B cell (primary cell): ENCODE measurements around the gene CGRRF1. TPM values are rescaled to one million over a fixed set of nuclear protein-coding genes. Genes with fewer than 3 reads are reported as not detected.

Experiments used
- ATAC-seq: fragments of 200-7000 bp; cut with Tn5 transposase; one replicate; pipeline ENCODE4 v1.10.0; 2021; ENCODE audit warnings: low read depth, mild to moderate bottlenecking, moderate number of reproducible peaks, moderate library complexity
- CTCF ChIA-PET: fragments of 350-600 bp; sonication (Branson Sonifier 250); formaldehyde crosslinking; loops from one replicate; lab custom pipeline; 2021; ENCODE audit warnings: antibody characterized with exemption, inconsistent platforms; lab: Charles Lee
- POLR2A ChIA-PET: fragments of 350-600 bp; sonication (Branson Sonifier 250); formaldehyde crosslinking; loops from one replicate; lab custom pipeline; 2021; ENCODE audit warnings: antibody characterized with exemption; lab: Charles Lee
- DNase-seq: peaks from one replicate; pipeline ENCODE4 v3.0.0; 2013
- H2AFZ ChIP-seq: 2 replicates; pipeline ENCODE4 v1.6.1; 2012; ENCODE audit warnings: mild to moderate bottlenecking, low read depth, low read length; ENCODE audit not compliant: insufficient read depth, poor library complexity, severe bottlenecking
- H3K27ac ChIP-seq, 2 donors: 1 replicate in 1 of 2; 2 replicates in 1 of 2; pipeline ENCODE4 v1.5.1; 2012 to 2013; ENCODE audit warnings: low read length in 2 of 2, mild to moderate bottlenecking in 2 of 2, moderate library complexity in 1 of 2
- H3K27me3 ChIP-seq, 4 experiments: fragments of 200-600 bp in 1 of 4; sonication (generic) in 1 of 4; replicated peaks in 1 of 4; 1 replicate in 2 of 4; 2 replicates in 2 of 4; pipeline versions ENCODE4 v1.6.1 to v1.7.0; 2013 to 2016; ENCODE audit warnings: low read length in 3 of 4, mild to moderate bottlenecking in 2 of 4, mixed read lengths in 1 of 4, moderate library complexity in 1 of 4; ENCODE audit not compliant: insufficient read depth in 4 of 4, control insufficient read depth in 3 of 4; ENCODE audit errors: control extremely low read depth in 1 of 4
- H3K36me3 ChIP-seq, 2 experiments: replicated peaks in 1 of 2; 1 replicate in 1 of 2; 2 replicates in 1 of 2; pipeline versions ENCODE4 v1.6.1 to v1.7.1; 2013; ENCODE audit warnings: low read length in 1 of 2; ENCODE audit not compliant: insufficient read depth in 2 of 2, control insufficient read depth in 1 of 2; ENCODE audit errors: control extremely low read depth in 1 of 2, extremely low read depth in 1 of 2
- H3K4me1 ChIP-seq, 2 donors: fragments of 200-600 bp in 1 of 2; sonication (generic) in 1 of 2; 1 replicate in 1 of 2; 2 replicates in 1 of 2; pipeline versions ENCODE4 v1.5.1 to v1.6.1; 2013 to 2017; ENCODE audit warnings: low read length in 2 of 2; ENCODE audit not compliant: control insufficient read depth in 2 of 2, insufficient read depth in 2 of 2
- H3K4me2 ChIP-seq: replicated peaks from 2 replicates; pipeline ENCODE3; 2012; ENCODE audit warnings: mild to moderate bottlenecking, low read depth, low read length; ENCODE audit not compliant: poor library complexity, severe bottlenecking
- H3K4me3 ChIP-seq, 5 experiments: fragments of 200-600 bp in 1 of 5; sonication (generic) in 1 of 5; 1 replicate in 3 of 5; 2 replicates in 2 of 5; pipeline versions ENCODE4 v1.5.1 to v1.7.0; 2011 to 2016; ENCODE audit warnings: low read length in 4 of 5, mild to moderate bottlenecking in 4 of 5, low read depth in 2 of 5, control low read depth in 1 of 5, moderate library complexity in 1 of 5; ENCODE audit not compliant: insufficient read depth in 1 of 5; ENCODE audit errors: control extremely low read depth in 1 of 5, extremely low read depth in 1 of 5
- H3K79me2 ChIP-seq: fragments of 200-600 bp; sonication (generic); one replicate; pipeline ENCODE4 v1.6.0; 2016; ENCODE audit warnings: low read length; ENCODE audit not compliant: control insufficient read depth, insufficient read depth
- H3K9ac ChIP-seq: fragments of 200-600 bp; sonication (generic); 2 replicates; pipeline ENCODE4 v1.6.1; 2017; ENCODE audit warnings: mild to moderate bottlenecking, low read length, moderate library complexity
- H3K9me3 ChIP-seq, 3 donors: one replicate each; pipeline versions ENCODE4 v1.6.1 to v1.7.1; 2013; ENCODE audit warnings: low read length in 2 of 3; ENCODE audit not compliant: control insufficient read depth in 2 of 3, insufficient read depth in 1 of 3; ENCODE audit errors: control extremely low read depth in 1 of 3
- H4K20me1 ChIP-seq: 2 replicates; pipeline ENCODE4 v1.6.0; 2012; ENCODE audit warnings: mild to moderate bottlenecking, low read length; ENCODE audit not compliant: insufficient read depth, control insufficient read depth, poor library complexity, severe bottlenecking
- H3K27ac Mint-ChIP-seq: one replicate; pipeline ENCODE4 v1.8.0; 2021; ENCODE audit warnings: mixed read lengths
- H3K27me3 Mint-ChIP-seq: one replicate; pipeline ENCODE4 v1.8.0; 2021; ENCODE audit warnings: mixed read lengths
- H3K4me1 Mint-ChIP-seq: one replicate; pipeline ENCODE4 v1.8.0; 2021; ENCODE audit warnings: mixed read lengths
- H3K4me3 Mint-ChIP-seq: one replicate; pipeline ENCODE4 v1.8.0; 2021; ENCODE audit warnings: mixed read lengths
- H3K9me3 Mint-ChIP-seq: one replicate; pipeline ENCODE4 v1.8.0; 2022; ENCODE audit warnings: mixed read lengths; ENCODE audit not compliant: insufficient read depth
- EZH2 ChIP-seq: IDR thresholded peaks from 2 replicates; pipeline ENCODE4 v1.6.1; 2012; ENCODE audit warnings: borderline replicate concordance, low read depth, mild to moderate bottlenecking, moderate library complexity, low read length; ENCODE audit not compliant: insufficient read depth, poor library complexity, severe bottlenecking
- WGBS: methylation state at CpG from one replicate; pipeline ENCODE4 v1.1.5; 2013; ENCODE audit warnings: missing lambda C conversion rate; ENCODE audit not compliant: insufficient coverage; 5-methylcytosine and 5-hydroxymethylcytosine counted together
- intact Hi-C: fragments of 100-400 bp; cut with micrococcal nuclease; formaldehyde crosslinking; loops from one replicate; pipeline ENCODE4 v1.10.0; 2022
- polyA plus RNA-seq: library from polyadenylated mRNA; depleted of rRNA; stranded (reverse); fragments of >200 nt; gene quantifications from 2 replicates; pipeline ENCODE4 v1.2.3, GENCODE V29; 2012
- total RNA-seq, 2 donors: library from RNA; stranded (reverse); fragments of 120-200 nt in 1 of 2; gene quantifications; 1 replicate in 1 of 2; 2 replicates in 1 of 2; pipeline versions ENCODE4 v1.2.3 to v1.2.4, GENCODE V29; 2013 to 2022
- TF ChIP-seq, protein P1 (sequence below): fragments of 200-600 bp; IDR thresholded peaks from one replicate; pipeline ENCODE4 v1.8.0; 2022; ENCODE audit warnings: antibody characterized with exemption, mild to moderate bottlenecking

The CGRRF1 gene
- total and polyA plus RNA-seq, 2 donors (not counting 1 experiment from before 2014, with no cell fraction given), result 10.0 to 15.8 TPM

DNA sequence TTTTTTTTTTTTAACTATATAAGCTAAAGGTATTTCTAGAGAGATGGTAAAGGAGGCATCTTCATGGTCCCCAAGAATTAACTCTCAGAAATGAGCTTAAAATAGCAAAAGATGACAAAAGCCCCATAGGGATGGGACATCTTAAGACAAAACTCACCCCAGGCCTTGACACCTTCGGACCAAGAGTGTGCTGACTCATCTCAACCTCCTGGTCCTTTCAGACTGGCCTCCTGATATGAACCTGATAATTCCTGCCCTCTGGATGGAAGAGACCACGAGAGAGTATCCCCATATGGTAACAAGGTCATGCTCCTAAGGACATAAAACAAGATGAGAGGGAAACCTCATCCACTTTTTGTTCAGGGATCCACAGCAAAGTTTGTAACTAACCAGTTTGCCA lies 12.5 kb upstream of the CGRRF1 start:
- peaks cover 21% of the 10 kb centered on the region for H3K27me3 Mint-ChIP-seq
- Histone ChIP-seq H3K9ac (no peak overlapping the region), H3K27me3 (peaks cover 0 to 8% (median 3%) of the 10 kb centered on the region in 4 experiments), H3K36me3 (no peaks in the 10 kb centered on the region), H3K79me2 (peaks cover 9% of the 10 kb centered on the region), H3K9me3 (no peaks in the 10 kb centered on the region), H3K4me3 (no peak overlapping the region), H2AFZ (no peak overlapping the region), H3K4me1 (no peaks in the 10 kb centered on the region), H4K20me1 (no peaks in the 10 kb centered on the region), H3K4me2 (no peak overlapping the region), H3K27ac (no peak overlapping the region)
- POLR2A ChIA-PET, result no interaction called here
- H3K9me3 Mint-ChIP-seq, result no peaks in the 10 kb centered on the region
- H3K27ac Mint-ChIP-seq, result no peak overlapping the region
- TF ChIP-seq EZH2, result no peak
- TF ChIP-seq, protein P1, sequence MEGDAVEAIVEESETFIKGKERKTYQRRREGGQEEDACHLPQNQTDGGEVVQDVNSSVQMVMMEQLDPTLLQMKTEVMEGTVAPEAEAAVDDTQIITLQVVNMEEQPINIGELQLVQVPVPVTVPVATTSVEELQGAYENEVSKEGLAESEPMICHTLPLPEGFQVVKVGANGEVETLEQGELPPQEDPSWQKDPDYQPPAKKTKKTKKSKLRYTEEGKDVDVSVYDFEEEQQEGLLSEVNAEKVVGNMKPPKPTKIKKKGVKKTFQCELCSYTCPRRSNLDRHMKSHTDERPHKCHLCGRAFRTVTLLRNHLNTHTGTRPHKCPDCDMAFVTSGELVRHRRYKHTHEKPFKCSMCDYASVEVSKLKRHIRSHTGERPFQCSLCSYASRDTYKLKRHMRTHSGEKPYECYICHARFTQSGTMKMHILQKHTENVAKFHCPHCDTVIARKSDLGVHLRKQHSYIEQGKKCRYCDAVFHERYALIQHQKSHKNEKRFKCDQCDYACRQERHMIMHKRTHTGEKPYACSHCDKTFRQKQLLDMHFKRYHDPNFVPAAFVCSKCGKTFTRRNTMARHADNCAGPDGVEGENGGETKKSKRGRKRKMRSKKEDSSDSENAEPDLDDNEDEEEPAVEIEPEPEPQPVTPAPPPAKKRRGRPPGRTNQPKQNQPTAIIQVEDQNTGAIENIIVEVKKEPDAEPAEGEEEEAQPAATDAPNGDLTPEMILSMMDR, result no peak
- 76% methylated on average over 2 of the region's 2 CpGs for WGBS
- no peaks in the 10 kb centered on the region for H3K4me1 Mint-ChIP-seq
- CTCF ChIA-PET, result no interaction called here
- ATAC-seq (no peak), DNase-seq (no peak)
- no peak overlapping the region for H3K4me3 Mint-ChIP-seq
- intact Hi-C loops, result no loop called here

DNA sequence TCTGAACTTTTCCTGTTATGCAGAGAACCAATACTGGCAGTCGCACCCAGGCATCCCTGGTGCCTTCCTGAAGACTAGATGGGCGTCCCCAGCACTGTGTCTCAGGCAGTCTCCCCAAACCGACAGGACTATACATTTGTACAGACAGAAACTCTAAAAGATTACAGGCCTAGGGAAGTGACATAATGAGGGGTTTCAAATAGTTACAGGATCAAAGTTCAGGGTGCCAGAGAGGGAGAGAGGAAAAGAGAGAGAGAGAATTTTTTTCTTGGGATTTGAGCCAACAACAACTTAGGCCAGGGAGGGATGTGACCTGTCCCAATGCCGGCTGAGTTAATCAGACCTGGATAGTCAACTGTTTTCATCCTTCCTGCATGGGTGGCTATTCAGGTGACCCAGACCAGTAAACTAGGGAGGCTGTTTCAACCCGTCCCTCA lies 11.6 kb upstream of the CGRRF1 start:
- H3K4me3 ChIP-seq, result no peak overlapping the region
- POLR2A ChIA-PET, result no interaction called here
- DNase-seq (no peak), ATAC-seq (no peak)
- no peak overlapping the region for H3K27ac Mint-ChIP-seq
- H3K4me1 Mint-ChIP-seq, result no peaks in the 10 kb centered on the region
- H3K4me2 ChIP-seq, result no peak overlapping the region
- TF ChIP-seq, protein P1, result no peak
- no peak for TF ChIP-seq EZH2
- H3K9me3 Mint-ChIP-seq, result no peaks in the 10 kb centered on the region
- no peak overlapping the region for H2AFZ ChIP-seq
- H3K27ac ChIP-seq, result no peak overlapping the region
- intact Hi-C loops, result no loop called here
- no peaks in the 10 kb centered on the region for H3K9me3 ChIP-seq
- no peaks in the 10 kb centered on the region for H3K36me3 ChIP-seq
- no peaks in the 10 kb centered on the region for H4K20me1 ChIP-seq
- peaks cover 4% of the 10 kb centered on the region for H3K79me2 ChIP-seq
- CTCF ChIA-PET, result no interaction called here
- H3K4me1 ChIP-seq, result no peaks in the 10 kb centered on the region
- no peak overlapping the region for H3K4me3 Mint-ChIP-seq
- peaks cover 21% of the 10 kb centered on the region for H3K27me3 Mint-ChIP-seq
- peaks cover 0 to 11% (median 3%) of the 10 kb centered on the region in 4 experiments for H3K27me3 ChIP-seq
- WGBS, result 91% methylated on average over 3 of the region's 5 CpGs
- H3K9ac ChIP-seq, result no peak overlapping the region
